NCI-H82 treated with DMSO at 0.1 percent for 48 hours (cell line): ENCODE measurements around the gene DNAJA2.
A peak's percentile ranks its signal among the peaks of the same experiment; 100 is the strongest.
"Not testable (repeated sequence)": the region's sequence is repeated elsewhere in the genome, so short reads cannot be mapped to it uniquely, and the experiment has no call there.

Source experiments
- DNase-seq: peaks from one replicate; lab custom pipeline; 2025; ENCODE audit not compliant: unreplicated experiment; lab: John Stamatoyannopoulos, UW

Gene DNAJA2

GRCh38 chr16:46973207-46973995, at the start of gene DNAJA2:
Gene DNAJA2, minus strand, starts transcription at chr16:46973674. Its CDS starts 102 bp downstream, at chr16:46973572.
- DNase-seq, result peak; percentile 65

GRCh38 chr16:47019568-47019967, 46.1 kb upstream of the DNAJA2 start:
- no peak for DNase-seq

- DNase-seq, result peak; percentile 23
These were observed 44.9 kb upstream of the DNAJA2 start for GRCh38 chr16:47018223-47018891.

- DNase-seq, result no peak
These were observed 44.2 kb upstream of the DNAJA2 start for GRCh38 chr16:47017636-47018035.

GRCh38 chr16:47016700-47017133, 43.2 kb upstream of the DNAJA2 start:
- no peak for DNase-seq

- DNase-seq, result no peak
These were observed 40.4 kb upstream of the DNAJA2 start for GRCh38 chr16:47013910-47014309.

GRCh38 chr16:47013172-47013571, 39.7 kb upstream of the DNAJA2 start:
- DNase-seq, result no peak

GRCh38 chr16:47010812-47011211, 37.3 kb upstream of the DNAJA2 start:
- DNase-seq, result not testable (repeated sequence)

GRCh38 chr16:47008612-47009011, 35.1 kb upstream of the DNAJA2 start:
- no peak for DNase-seq

GRCh38 chr16:47008174-47008573, 34.7 kb upstream of the DNAJA2 start:
- DNase-seq, result no peak

- DNase-seq, result no peak
These were observed 31.2 kb upstream of the DNAJA2 start for GRCh38 chr16:47004652-47005051.

- not testable (repeated sequence) for DNase-seq
These were observed 26.6 kb upstream of the DNAJA2 start for GRCh38 chr16:47000066-47000465.

GRCh38 chr16:46997844-46998243, 24.4 kb upstream of the DNAJA2 start:
- peak; percentile 21 for DNase-seq

- DNase-seq, result no peak
These were observed 23.5 kb upstream of the DNAJA2 start for GRCh38 chr16:46996952-46997458.

GRCh38 chr16:46996391-46996790, 22.9 kb upstream of the DNAJA2 start:
- DNase-seq, result no peak

- no peak for DNase-seq
These were observed 18.5 kb upstream of the DNAJA2 start for GRCh38 chr16:46991729-46992704.

GRCh38 chr16:46986896-46987295, 13.4 kb upstream of the DNAJA2 start:
- DNase-seq, result no peak

GRCh38 chr16:46986438-46986837, 13.0 kb upstream of the DNAJA2 start:
- DNase-seq, result no peak

- no peak for DNase-seq
These were observed 8.9 kb upstream of the DNAJA2 start for GRCh38 chr16:46982335-46982734.

- no peak for DNase-seq
These were observed 7.5 kb upstream of the DNAJA2 start for GRCh38 chr16:46980926-46981325.

- no peak for DNase-seq
These were observed 3.1 kb upstream of the DNAJA2 start for GRCh38 chr16:46976550-46976949.
